Effector CD4-positive, alpha-beta T cell (primary cell): Measurements from ENCODE around the gene MAFG.

Source experiments
- DNase-seq: peaks from one replicate; pipeline ENCODE4 v3.0.0-alpha.2; 2020

MAFG gene

GRCh38 chr17:81890447-81891302 lies 36.9 kb downstream of the MAFG start:
- DNase-seq: no peak

DNA sequence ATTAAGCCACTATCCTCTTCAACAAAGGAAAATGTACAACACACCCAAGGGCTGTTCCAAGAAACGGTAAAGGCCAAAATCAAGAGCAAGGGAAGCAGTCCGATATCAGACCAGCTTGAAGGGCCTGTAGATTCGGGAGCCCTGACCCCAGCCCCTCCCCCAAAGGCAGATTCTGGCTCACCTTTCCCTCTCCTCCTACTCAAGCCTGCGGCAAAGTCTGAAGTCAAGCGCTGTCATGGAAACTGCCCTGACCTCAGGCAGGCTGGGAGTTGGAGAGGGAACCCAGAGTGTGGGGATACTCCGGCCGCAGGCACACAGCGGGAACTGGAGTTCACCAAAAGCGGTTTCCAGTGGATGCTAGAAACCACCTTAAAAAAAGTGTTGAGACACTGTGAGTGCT lies 37.9 kb downstream of the MAFG start:
- DNase-seq: no peak

DNA sequence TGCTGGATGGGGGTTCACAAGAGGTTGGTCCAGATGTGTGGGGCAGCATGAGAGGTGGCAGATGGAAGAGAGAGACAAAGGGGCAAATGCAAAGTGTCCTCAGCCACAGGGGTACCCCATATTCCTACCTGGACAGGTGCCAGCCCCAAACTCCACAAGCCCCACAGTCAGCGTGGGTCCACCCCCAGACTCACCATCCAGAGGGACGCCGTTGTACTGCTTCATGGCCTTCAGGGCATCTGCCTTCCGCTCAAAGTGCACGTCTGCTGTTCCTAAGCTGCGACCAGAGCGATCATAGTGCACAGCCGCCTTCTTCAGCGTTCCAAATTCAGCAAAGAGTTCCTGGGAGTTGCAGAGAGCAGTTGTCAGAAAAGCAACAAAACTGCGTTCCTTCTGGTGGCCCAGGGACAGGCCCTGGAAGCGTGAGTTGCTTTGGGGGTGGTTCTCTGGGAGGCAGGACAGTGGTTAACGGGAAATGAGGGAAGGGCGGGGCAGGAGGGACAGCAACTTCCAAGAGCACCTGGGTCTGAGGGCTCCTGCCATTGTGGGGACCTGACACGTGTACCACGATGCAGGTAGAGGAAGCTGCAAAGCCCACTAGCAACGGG lies 38.4 kb downstream of the MAFG start:
- no peak for DNase-seq

GRCh38 chr17:81888105-81888987 lies 39.2 kb downstream of the MAFG start:
- no peak for DNase-seq

GRCh38 chr17:81885869-81886548 lies 41.5 kb downstream of the MAFG start:
- DNase-seq: no peak

GRCh38 chr17:81885454-81885853 lies 42.1 kb downstream of the MAFG start:
- no peak for DNase-seq

DNA sequence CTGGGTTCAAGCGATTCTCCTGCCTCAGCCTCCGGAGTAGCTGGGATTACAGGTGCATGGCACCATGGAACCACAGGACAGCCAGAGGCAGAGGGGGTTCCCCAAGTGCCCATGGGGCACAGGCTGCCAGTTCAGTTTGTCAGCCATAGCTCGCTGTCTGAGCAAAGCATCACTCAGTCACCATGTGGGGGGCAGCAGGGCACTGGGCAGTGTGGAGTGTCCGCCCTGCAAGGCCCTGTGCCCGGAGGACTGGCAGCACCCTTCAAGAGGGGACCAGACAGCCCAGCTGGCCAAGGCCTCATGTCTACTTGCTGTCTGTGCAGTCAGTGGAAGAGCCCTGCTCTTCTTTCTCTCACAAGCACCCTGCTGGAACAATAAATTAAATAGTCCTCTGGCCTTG lies 42.6 kb downstream of the MAFG start:
- DNase-seq: no peak

- DNase-seq: no peak
These were observed 43.0 kb downstream of the MAFG start for GRCh38 chr17:81884520-81884919.

- DNase-seq: no peak
These were observed 48.4 kb downstream of the MAFG start for GRCh38 chr17:81879121-81879520.

DNA sequence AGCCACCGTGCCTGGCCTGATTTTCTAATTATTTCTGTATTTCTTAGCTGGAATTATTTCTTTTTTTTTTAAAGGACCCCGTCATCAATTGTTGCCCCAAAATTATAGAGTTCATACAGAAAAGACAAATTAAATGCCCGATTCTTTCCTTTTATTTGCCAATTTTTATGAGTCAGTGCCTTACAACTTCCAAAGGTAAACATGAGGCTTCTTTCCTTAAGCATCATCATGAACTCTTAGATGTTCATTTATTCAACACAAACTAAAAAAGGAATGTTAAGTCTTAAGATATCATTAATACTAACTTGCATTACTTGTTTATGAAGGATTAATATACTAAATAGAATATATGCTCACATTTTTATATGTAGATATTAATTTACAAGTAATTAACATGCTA lies 49.2 kb downstream of the MAFG start:
- DNase-seq: no peak

GRCh38 chr17:81877569-81877968 lies 50.0 kb downstream of the MAFG start:
- DNase-seq: no peak

DNA sequence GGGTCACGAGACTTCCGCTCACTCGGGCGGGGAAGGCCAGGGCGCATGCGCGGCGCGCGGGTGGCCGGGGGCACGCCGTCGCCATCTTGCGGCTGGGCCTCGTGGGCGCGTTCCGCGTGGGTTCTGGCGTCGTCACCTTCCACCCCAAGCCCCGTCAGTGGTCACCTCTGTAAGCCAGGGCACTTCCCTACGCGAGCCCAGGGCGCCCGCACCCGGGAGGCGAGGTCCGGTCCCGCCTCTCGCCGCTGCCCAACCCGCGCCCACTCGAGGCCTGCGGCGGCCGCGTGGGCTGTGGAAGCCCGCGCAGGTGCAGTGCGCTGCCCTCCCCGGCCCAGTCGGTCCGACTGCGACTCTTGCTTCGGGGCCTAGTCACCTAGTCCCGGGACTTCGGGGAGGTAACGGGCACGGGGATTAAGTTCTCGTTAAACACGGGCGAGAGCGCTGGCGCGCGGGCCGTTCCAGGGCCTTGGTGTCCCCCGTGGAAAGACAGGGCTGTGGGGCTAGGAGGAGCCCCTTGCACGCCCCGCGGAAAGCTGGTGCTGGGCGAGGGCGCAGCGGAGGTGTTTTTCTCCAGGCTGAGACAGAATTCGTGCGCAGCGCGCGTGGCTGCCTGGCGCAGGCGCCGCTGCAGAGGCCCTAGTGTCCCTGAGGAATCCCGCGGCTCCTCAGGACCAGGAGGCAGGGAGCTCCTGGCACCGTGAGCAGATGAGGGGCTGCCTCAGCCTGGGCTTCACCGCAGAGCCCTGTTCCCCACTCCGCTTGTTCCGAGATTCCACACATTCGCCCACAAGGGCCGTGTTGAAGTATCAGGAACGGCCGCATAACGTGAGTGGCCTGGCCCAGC lies 55.9 kb downstream of the MAFG start:
- DNase-seq: peak; percentile 95

DNA sequence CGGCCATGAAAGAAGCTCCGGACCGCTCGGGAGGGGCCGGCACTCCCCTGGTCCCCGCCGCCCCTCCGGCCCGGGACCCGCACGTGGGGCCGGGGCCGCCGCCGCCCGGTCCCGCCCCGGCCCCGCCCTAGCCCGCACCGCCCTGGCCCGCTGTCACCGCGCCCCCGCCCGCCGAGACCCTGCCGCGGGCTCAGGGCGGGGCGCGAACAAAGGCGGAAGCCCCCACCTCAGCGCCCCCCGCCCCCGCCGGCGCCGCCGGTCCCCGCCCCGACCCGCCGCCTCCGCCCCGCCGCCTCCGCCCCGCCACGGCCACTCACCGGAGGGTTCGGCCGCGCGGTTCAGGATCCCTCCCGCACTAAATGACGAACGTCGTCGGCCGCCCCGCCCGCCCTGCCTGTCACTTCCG lies 56.6 kb downstream of the MAFG start, which contains the start of gene ARHGDIA:
Gene ARHGDIA, minus strand, starts transcription at position 357 of the 406 bp plus-strand sequence. CDS start 1,407 bp downstream, outside the sequence.
- DNase-seq: no peak

DNA sequence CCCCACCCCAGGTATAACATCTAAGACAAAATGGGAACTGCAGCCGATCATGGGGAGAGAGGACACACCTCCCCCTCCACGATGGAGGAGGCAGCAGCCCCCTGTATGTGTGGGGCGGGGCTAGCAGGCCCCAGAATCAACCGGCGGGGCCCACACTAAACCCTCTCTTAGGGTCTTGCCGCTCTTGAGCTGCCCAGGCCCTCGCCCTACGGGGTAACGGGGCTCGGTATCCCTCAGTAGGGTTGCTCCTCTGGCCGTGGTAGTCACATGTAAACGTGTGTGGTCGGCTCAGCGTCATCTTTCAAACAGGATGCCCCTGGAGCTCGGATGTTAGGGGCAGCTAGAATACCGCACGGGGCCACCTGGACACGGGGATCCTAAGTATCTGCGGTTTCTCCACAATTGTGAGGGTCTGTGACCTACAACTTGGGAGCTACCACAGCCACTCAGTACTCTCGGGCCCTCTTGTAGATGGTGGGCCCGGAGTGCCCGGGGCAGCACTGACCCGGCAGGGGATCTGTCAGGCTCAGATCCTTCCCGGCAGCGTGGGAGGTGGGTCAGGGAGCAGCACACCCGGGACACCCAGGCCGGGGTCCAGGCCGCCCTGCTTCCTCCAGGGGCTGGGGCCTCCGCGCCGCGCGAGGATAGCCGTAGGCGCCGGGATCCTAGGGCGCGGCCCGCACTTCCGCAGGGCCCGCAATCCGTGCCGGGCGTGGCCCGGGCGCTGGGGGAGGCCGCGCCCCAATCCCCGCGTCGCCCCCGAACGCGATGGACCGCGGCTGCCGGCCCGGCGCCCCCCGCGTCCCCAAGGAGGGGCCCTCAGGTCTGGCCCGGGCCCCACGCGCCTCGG lies 57.2 kb downstream of the MAFG start:
- DNase-seq: peak; percentile 19

DNA sequence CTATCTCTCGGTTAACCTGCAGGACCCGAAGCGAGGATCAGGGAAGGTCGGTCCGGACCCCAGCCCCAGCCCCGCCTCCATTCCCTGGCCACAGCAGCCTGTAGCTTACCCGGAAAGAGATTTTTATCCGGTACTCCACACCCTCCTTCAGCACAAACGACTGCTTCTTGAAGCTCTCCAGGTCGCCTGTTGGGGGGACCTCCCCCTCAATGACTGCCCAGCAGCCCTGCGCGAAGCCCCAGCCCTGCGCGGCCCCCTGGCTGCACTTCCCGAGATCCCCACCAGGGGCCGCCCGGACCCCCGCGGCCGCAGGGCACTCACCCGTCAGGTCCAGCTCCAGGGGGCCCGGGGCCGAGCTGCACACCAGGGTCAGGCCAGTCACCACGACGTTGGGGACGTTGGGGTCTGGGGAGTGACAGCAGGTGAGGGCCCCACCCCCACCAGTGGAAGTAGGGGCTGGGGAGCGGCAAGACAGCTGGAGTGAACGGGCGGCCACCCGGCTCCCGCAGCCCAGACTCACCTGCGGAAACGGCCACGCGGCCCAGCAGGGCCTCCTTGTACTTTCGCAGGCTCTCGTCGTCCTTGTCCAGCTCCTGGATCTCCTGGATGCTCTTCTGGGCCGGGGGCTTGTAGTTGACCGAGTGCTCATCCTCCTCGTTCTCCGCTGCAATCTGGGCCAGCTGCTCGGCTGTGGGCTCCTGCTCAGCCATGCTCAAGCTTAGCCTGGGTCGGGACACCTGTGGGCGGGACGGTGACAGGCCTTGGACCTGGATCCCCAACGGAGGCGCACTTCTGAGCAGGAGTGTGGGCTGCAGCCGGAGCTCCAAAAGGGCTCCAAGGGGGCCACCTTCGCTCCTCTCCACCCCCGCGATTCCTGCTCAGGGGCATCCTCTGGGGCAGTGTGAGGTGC lies 58.1 kb downstream of the MAFG start:
- no peak for DNase-seq

DNA sequence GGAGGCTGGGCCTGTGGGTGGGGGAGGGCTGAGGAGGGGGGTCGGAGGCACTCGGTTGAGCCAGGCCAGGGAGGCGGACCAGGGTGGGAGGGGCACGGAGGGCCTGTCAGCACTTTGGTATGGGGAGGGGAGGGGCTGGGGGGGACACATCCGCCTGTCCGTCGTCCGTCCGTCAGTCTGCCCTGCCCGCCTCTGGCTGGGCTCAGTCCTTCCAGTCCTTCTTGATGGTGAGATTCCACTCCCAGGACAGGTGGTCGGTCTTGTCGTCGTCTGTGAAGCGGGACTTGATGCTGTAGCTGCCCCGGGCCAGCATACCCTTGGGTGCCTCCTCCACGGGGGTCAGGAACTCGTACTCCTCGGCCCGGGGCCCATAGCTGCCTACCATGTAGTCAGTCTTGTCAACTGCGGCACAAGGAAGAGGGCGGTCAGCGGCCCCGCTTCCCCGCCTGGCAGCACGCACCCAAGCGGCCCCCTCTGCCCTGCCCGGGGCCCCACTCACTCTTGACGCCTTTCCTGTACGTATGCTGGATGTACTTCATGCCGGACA lies 58.8 kb downstream of the MAFG start:
- DNase-seq: no peak
